ENCODE results near the gene THBS4. TPM values are rescaled to one million over a fixed set of nuclear protein-coding genes. Genes with fewer than 3 reads are reported as not detected.

THBS4 gene
- total RNA-seq, 1 donor from 2014 or later = 51.4 TPM

GRCh38 chr5:80069918-80070318 lies 34.8 kb downstream of the THBS4 start:
- TF ChIP-seq CTCF (IDR thresholded peaks at IDR 0.05; ENCODE audit: borderline replicate concordance) = no peak
- Histone ChIP-seq H3K36me3 (peaks cover 6% of the 10 kb centered on the region), H3K27me3 (ENCODE audit: low read depth) (no peaks in the 10 kb centered on the region), H3K27ac (replicated peaks) (peak overlapping the region; percentile 73), H3K9me3 (replicated peaks) (no peaks in the 10 kb centered on the region), H3K4me1 (peaks cover 21% of the 10 kb centered on the region), H3K4me3 (no peak overlapping the region)
- DNase-seq = no peak
- intact Hi-C loops (cut with micrococcal nuclease) = no loop called here

- H3K27me3 ChIP-seq (ENCODE audit: low read depth) = no peaks in the 10 kb centered on the region
- no peak for DNase-seq
- TF ChIP-seq CTCF (IDR thresholded peaks at IDR 0.05; ENCODE audit: borderline replicate concordance) = no peak
- peaks cover 21% of the 10 kb centered on the region for H3K4me1 ChIP-seq
- H3K9me3 ChIP-seq (replicated peaks) = no peaks in the 10 kb centered on the region
- intact Hi-C loops (cut with micrococcal nuclease) = no loop called here
- H3K27ac ChIP-seq (replicated peaks) = peak overlapping the region; percentile 73
- peaks cover 6% of the 10 kb centered on the region for H3K36me3 ChIP-seq
- no peak overlapping the region for H3K4me3 ChIP-seq
These were observed 35.3 kb downstream of the THBS4 start for GRCh38 chr5:80070338-80071056.

- H3K9me3 ChIP-seq (replicated peaks) = no peaks in the 10 kb centered on the region
- DNase-seq = no peak
These were observed 36.4 kb downstream of the THBS4 start for GRCh38 chr5:80071510-80072021.

GRCh38 chr5:80072103-80073073 lies 37.2 kb downstream of the THBS4 start:
- no peak overlapping the region for H3K4me3 ChIP-seq
- peaks cover 6% of the 10 kb centered on the region for H3K36me3 ChIP-seq
- no peak for TF ChIP-seq CTCF (IDR thresholded peaks at IDR 0.05; ENCODE audit: borderline replicate concordance)
- H3K4me1 ChIP-seq = peaks cover 38% of the 10 kb centered on the region
- H3K27ac ChIP-seq (replicated peaks) = no peak overlapping the region
- DNase-seq = no peak
- intact Hi-C loops (cut with micrococcal nuclease) = no loop called here
- no peaks in the 10 kb centered on the region for H3K9me3 ChIP-seq (replicated peaks)
- no peaks in the 10 kb centered on the region for H3K27me3 ChIP-seq (ENCODE audit: low read depth)

More at GRCh38 chr5:80071510-80072021, 36.4 kb downstream of the THBS4 start:
- no peak overlapping the region for H3K27ac ChIP-seq (replicated peaks)
- H3K27me3 ChIP-seq (ENCODE audit: low read depth) = no peaks in the 10 kb centered on the region
- intact Hi-C loops (cut with micrococcal nuclease) = no loop called here
- H3K36me3 ChIP-seq = peaks cover 6% of the 10 kb centered on the region
- TF ChIP-seq CTCF (IDR thresholded peaks at IDR 0.05; ENCODE audit: borderline replicate concordance) = no peak
- no peak overlapping the region for H3K4me3 ChIP-seq
- H3K4me1 ChIP-seq = peaks cover 30% of the 10 kb centered on the region

Measured in left ventricle myocardium inferior (tissue), 1 donor.